Measurements from ENCODE around the gene ST6GAL2.
A peak's percentile ranks its signal among the peaks of the same experiment; 100 is the strongest.

ST6GAL2 gene

DNA sequence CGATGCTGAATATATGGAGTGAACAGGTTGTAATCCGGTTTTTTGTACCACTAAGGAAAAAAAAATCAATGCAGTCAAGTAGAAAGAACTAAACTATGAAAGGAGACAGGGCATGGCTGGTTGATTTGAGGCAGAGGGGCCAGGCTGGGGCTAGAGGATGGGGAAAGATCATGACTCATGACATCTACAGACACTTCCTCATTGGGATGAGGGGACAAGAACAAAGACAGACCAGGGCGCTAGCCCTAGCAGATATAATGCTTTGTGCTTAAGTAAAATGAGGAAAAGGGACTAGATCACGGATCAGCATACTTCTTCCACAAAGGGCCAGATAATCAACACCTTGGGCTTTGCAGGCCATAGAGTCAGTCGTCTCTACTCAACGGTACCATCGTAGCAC, 55.8 kb downstream of the ST6GAL2 start:
- H3K4me3 ChIP-seq (ENCODE audit: control insufficient read depth in 1 of 7, extremely low read depth in 1 of 7, insufficient read depth in 4 of 7, low read depth in 2 of 7, low read length in 6 of 7) = no peak overlapping the region
- POLR2A ChIA-PET = no interaction called here

DNA sequence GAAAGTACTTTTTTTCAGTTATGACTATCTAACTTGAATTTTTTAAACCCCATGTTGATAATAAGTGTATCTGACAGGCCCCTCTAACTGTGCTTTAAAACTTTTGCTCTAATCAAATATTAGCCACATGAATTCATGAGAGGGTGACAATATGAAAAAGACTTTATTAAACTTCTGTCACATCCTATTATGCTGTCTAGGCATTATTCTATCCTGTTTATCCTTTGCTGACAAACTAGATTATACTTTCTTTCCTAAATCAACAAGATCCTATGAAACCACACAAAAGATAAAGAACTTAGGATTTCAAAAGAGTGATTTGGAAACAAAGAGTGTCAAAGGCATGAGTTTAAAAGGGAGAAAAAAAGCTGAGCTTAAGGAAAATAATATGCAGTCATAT, 57.8 kb downstream of the ST6GAL2 start:
- no peak overlapping the region for H3K27ac ChIP-seq (ENCODE audit: insufficient read depth in 1 of 2, low read depth in 1 of 2, low read length in 2 of 2, poor library complexity in 1 of 2, severe bottlenecking in 2 of 2)
- ChIA-PET CTCF (interaction anchor here (0.9 to 1.3 kb wide), 2 partner anchors 9 to 14 kb away, joined by 3 read pairs; no protein-coding TSS in a partner anchor), POLR2A (no interaction called here)
- H3K9me3 ChIP-seq (ENCODE audit: control extremely low read depth in 1 of 5, control insufficient read depth in 4 of 5, insufficient read depth in 2 of 5, low read depth in 1 of 5, low read length in 4 of 5) = peaks cover 0 to 3% (median 0%) of the 10 kb centered on the region in 5 experiments
- DNase-seq = no peak
- peaks cover 0 to 13% (median 0%) of the 10 kb centered on the region in 4 experiments for H3K4me1 ChIP-seq (ENCODE audit: control extremely low read depth in 1 of 4, control insufficient read depth in 4 of 4, insufficient read depth in 4 of 4, low read length in 3 of 4)
- peaks cover 0 to 14% (median 4%) of the 10 kb centered on the region in 4 experiments for H3K36me3 ChIP-seq (ENCODE audit: control insufficient read depth in 4 of 4, insufficient read depth in 4 of 4, low read length in 3 of 4)
- no peaks in the 10 kb centered on the region for H3K27me3 ChIP-seq (replicated peaks in 2 of 5; ENCODE audit: control insufficient read depth in 4 of 5, insufficient read depth in 5 of 5, low read length in 4 of 5)
- H3K4me3 ChIP-seq (ENCODE audit: control insufficient read depth in 1 of 7, extremely low read depth in 1 of 7, insufficient read depth in 4 of 7, low read depth in 2 of 7, low read length in 6 of 7) = no peak overlapping the region

More for the DNA sequence above, 55.8 kb downstream of the ST6GAL2 start:
- 100% methylated on average over 6 of the region's 7 CpGs for WGBS (ENCODE audit: insufficient coverage)
- Histone ChIP-seq H3K9me3 (ENCODE audit: control extremely low read depth in 1 of 5, control insufficient read depth in 4 of 5, insufficient read depth in 2 of 5, low read depth in 1 of 5, low read length in 4 of 5) (peaks cover 0 to 2% (median 0%) of the 10 kb centered on the region in 5 experiments), H3K4me1 (ENCODE audit: control extremely low read depth in 1 of 4, control insufficient read depth in 4 of 4, insufficient read depth in 4 of 4, low read length in 3 of 4) (peaks cover 0 to 18% (median 0%) of the 10 kb centered on the region in 4 experiments), H3K27ac (ENCODE audit: insufficient read depth in 1 of 2, low read depth in 1 of 2, low read length in 2 of 2, poor library complexity in 1 of 2, severe bottlenecking in 2 of 2) (no peak overlapping the region), H3K27me3 (replicated peaks in 2 of 5; ENCODE audit: control insufficient read depth in 4 of 5, insufficient read depth in 5 of 5, low read length in 4 of 5) (no peaks in the 10 kb centered on the region), H3K36me3 (ENCODE audit: control insufficient read depth in 4 of 4, insufficient read depth in 4 of 4, low read length in 3 of 4) (peaks cover 0 to 8% (median 3%) of the 10 kb centered on the region in 4 experiments)
- DNase-seq = peak in 2 of 3 donors; percentile 22 to 51
- CTCF ChIA-PET = no interaction called here

GRCh38 chr2:106827158-106827557, 58.8 kb downstream of the ST6GAL2 start:
- Histone ChIP-seq H3K36me3 (ENCODE audit: control insufficient read depth in 4 of 4, insufficient read depth in 4 of 4, low read length in 3 of 4) (peaks cover 0 to 14% (median 4%) of the 10 kb centered on the region in 4 experiments), H3K9me3 (ENCODE audit: control extremely low read depth in 1 of 5, control insufficient read depth in 4 of 5, insufficient read depth in 2 of 5, low read depth in 1 of 5, low read length in 4 of 5) (peaks cover 0 to 3% (median 0%) of the 10 kb centered on the region in 5 experiments), H3K4me1 (ENCODE audit: control extremely low read depth in 1 of 4, control insufficient read depth in 4 of 4, insufficient read depth in 4 of 4, low read length in 3 of 4) (peaks cover 0 to 3% (median 0%) of the 10 kb centered on the region in 4 experiments), H3K4me3 (ENCODE audit: control insufficient read depth in 1 of 7, extremely low read depth in 1 of 7, insufficient read depth in 4 of 7, low read depth in 2 of 7, low read length in 6 of 7) (no peak overlapping the region), H3K27me3 (replicated peaks in 2 of 5; ENCODE audit: control insufficient read depth in 4 of 5, insufficient read depth in 5 of 5, low read length in 4 of 5) (no peaks in the 10 kb centered on the region), H3K27ac (ENCODE audit: insufficient read depth in 1 of 2, low read depth in 1 of 2, low read length in 2 of 2, poor library complexity in 1 of 2, severe bottlenecking in 2 of 2) (no peak overlapping the region)
- POLR2A ChIA-PET = no interaction called here
- WGBS (ENCODE audit: insufficient coverage) = 97% methylated on average over 3 of the region's 3 CpGs
- CTCF ChIA-PET = no interaction called here
- no peak for DNase-seq

GRCh38 chr2:106825161-106825560, 60.8 kb downstream of the ST6GAL2 start:
- Histone ChIP-seq H3K27me3 (replicated peaks in 2 of 5; ENCODE audit: control insufficient read depth in 4 of 5, insufficient read depth in 5 of 5, low read length in 4 of 5) (no peaks in the 10 kb centered on the region), H3K27ac (ENCODE audit: insufficient read depth in 1 of 2, low read depth in 1 of 2, low read length in 2 of 2, poor library complexity in 1 of 2, severe bottlenecking in 2 of 2) (no peak overlapping the region), H3K36me3 (ENCODE audit: control insufficient read depth in 4 of 4, insufficient read depth in 4 of 4, low read length in 3 of 4) (peaks cover 0 to 14% (median 3%) of the 10 kb centered on the region in 4 experiments), H3K4me1 (ENCODE audit: control extremely low read depth in 1 of 4, control insufficient read depth in 4 of 4, insufficient read depth in 4 of 4, low read length in 3 of 4) (no peaks in the 10 kb centered on the region), H3K4me3 (ENCODE audit: control insufficient read depth in 1 of 7, extremely low read depth in 1 of 7, insufficient read depth in 4 of 7, low read depth in 2 of 7, low read length in 6 of 7) (no peak overlapping the region), H3K9me3 (ENCODE audit: control extremely low read depth in 1 of 5, control insufficient read depth in 4 of 5, insufficient read depth in 2 of 5, low read depth in 1 of 5, low read length in 4 of 5) (peaks cover 0 to 3% (median 0%) of the 10 kb centered on the region in 5 experiments)
- ChIA-PET POLR2A (no interaction called here), CTCF (no interaction called here)
- no peak for DNase-seq
- no CpG with 5 or more reads among the region's 1 CpG for WGBS (ENCODE audit: insufficient coverage)

- no peak for DNase-seq
- ChIA-PET POLR2A (no interaction called here), CTCF (no interaction called here)
- Histone ChIP-seq H3K9me3 (ENCODE audit: control extremely low read depth in 1 of 5, control insufficient read depth in 4 of 5, insufficient read depth in 2 of 5, low read depth in 1 of 5, low read length in 4 of 5) (peaks cover 0 to 7% (median 0%) of the 10 kb centered on the region in 5 experiments), H3K4me1 (ENCODE audit: control extremely low read depth in 1 of 4, control insufficient read depth in 4 of 4, insufficient read depth in 4 of 4, low read length in 3 of 4) (no peaks in the 10 kb centered on the region), H3K4me3 (ENCODE audit: control insufficient read depth in 1 of 7, extremely low read depth in 1 of 7, insufficient read depth in 4 of 7, low read depth in 2 of 7, low read length in 6 of 7) (no peak overlapping the region), H3K27ac (ENCODE audit: insufficient read depth in 1 of 2, low read depth in 1 of 2, low read length in 2 of 2, poor library complexity in 1 of 2, severe bottlenecking in 2 of 2) (no peak overlapping the region), H3K36me3 (ENCODE audit: control insufficient read depth in 4 of 4, insufficient read depth in 4 of 4, low read length in 3 of 4) (peaks cover 0 to 11% (median 3%) of the 10 kb centered on the region in 4 experiments), H3K27me3 (replicated peaks in 2 of 5; ENCODE audit: control insufficient read depth in 4 of 5, insufficient read depth in 5 of 5, low read length in 4 of 5) (no peaks in the 10 kb centered on the region)
- WGBS (ENCODE audit: insufficient coverage) = 78% methylated on average over 3 of the region's 4 CpGs
Observed at GRCh38 chr2:106816974-106817373, 69.0 kb downstream of the ST6GAL2 start.

- no peaks in the 10 kb centered on the region for H3K4me1 ChIP-seq (ENCODE audit: control extremely low read depth in 1 of 4, control insufficient read depth in 4 of 4, insufficient read depth in 4 of 4, low read length in 3 of 4)
- peaks cover 0 to 10% (median 3%) of the 10 kb centered on the region in 4 experiments for H3K36me3 ChIP-seq (ENCODE audit: control insufficient read depth in 4 of 4, insufficient read depth in 4 of 4, low read length in 3 of 4)
- H3K27me3 ChIP-seq (replicated peaks in 2 of 5; ENCODE audit: control insufficient read depth in 4 of 5, insufficient read depth in 5 of 5, low read length in 4 of 5) = no peaks in the 10 kb centered on the region
- ChIA-PET POLR2A (no interaction called here), CTCF (no interaction called here)
- no peak overlapping the region for H3K27ac ChIP-seq (ENCODE audit: insufficient read depth in 1 of 2, low read depth in 1 of 2, low read length in 2 of 2, poor library complexity in 1 of 2, severe bottlenecking in 2 of 2)
- WGBS (ENCODE audit: insufficient coverage) = no CpG with 5 or more reads among the region's 5 CpGs
- no peak for DNase-seq
- H3K4me3 ChIP-seq (ENCODE audit: control insufficient read depth in 1 of 7, extremely low read depth in 1 of 7, insufficient read depth in 4 of 7, low read depth in 2 of 7, low read length in 6 of 7) = no peak overlapping the region
- peaks cover 0 to 4% (median 0%) of the 10 kb centered on the region in 5 experiments for H3K9me3 ChIP-seq (ENCODE audit: control extremely low read depth in 1 of 5, control insufficient read depth in 4 of 5, insufficient read depth in 2 of 5, low read depth in 1 of 5, low read length in 4 of 5)
Observed at GRCh38 chr2:106812841-106813240, 73.1 kb downstream of the ST6GAL2 start.

- H3K27me3 ChIP-seq (replicated peaks in 2 of 5; ENCODE audit: control insufficient read depth in 4 of 5, insufficient read depth in 5 of 5, low read length in 4 of 5) = no peaks in the 10 kb centered on the region
Observed at GRCh38 chr2:106812383-106812782, 73.6 kb downstream of the ST6GAL2 start.

More at GRCh38 chr2:106812383-106812782, 73.6 kb downstream of the ST6GAL2 start:
- ChIA-PET POLR2A (no interaction called here), CTCF (no interaction called here)
- no peaks in the 10 kb centered on the region for H3K4me1 ChIP-seq (ENCODE audit: control extremely low read depth in 1 of 4, control insufficient read depth in 4 of 4, insufficient read depth in 4 of 4, low read length in 3 of 4)
- peaks cover 0 to 7% (median 3%) of the 10 kb centered on the region in 4 experiments for H3K36me3 ChIP-seq (ENCODE audit: control insufficient read depth in 4 of 4, insufficient read depth in 4 of 4, low read length in 3 of 4)
- DNase-seq = no peak
- H3K27ac ChIP-seq (ENCODE audit: insufficient read depth in 1 of 2, low read depth in 1 of 2, low read length in 2 of 2, poor library complexity in 1 of 2, severe bottlenecking in 2 of 2) = no peak overlapping the region
- WGBS (ENCODE audit: insufficient coverage) = 100% methylated on average over 1 of the region's 4 CpGs
- H3K9me3 ChIP-seq (ENCODE audit: control extremely low read depth in 1 of 5, control insufficient read depth in 4 of 5, insufficient read depth in 2 of 5, low read depth in 1 of 5, low read length in 4 of 5) = peaks cover 0 to 4% (median 0%) of the 10 kb centered on the region in 5 experiments
- H3K4me3 ChIP-seq (ENCODE audit: control insufficient read depth in 1 of 7, extremely low read depth in 1 of 7, insufficient read depth in 4 of 7, low read depth in 2 of 7, low read length in 6 of 7) = no peak overlapping the region
